Activated CD4-positive, alpha-beta memory T cell treated with anti-CD3 and anti-CD28 coated beads for 36 hours (primary cell): ENCODE data around the gene CCDC195. TPM values are rescaled to one million over a fixed set of nuclear protein-coding genes. Genes with fewer than 3 reads are reported as not detected.
"Not testable (repeated sequence)": the region's sequence is repeated elsewhere in the genome, so short reads cannot be mapped to it uniquely, and the experiment has no call there.

Experiments
- CTCF ChIA-PET: fragments of 350-600 bp; sonication (Branson Sonifier 250); formaldehyde crosslinking; loops from one replicate; lab custom pipeline; 2021; ENCODE audit warnings: antibody characterized with exemption, inconsistent platforms; lab: Charles Lee
- POLR2A ChIA-PET: fragments of 350-600 bp; sonication (Branson Sonifier 250); formaldehyde crosslinking; loops from one replicate; lab custom pipeline; 2021; ENCODE audit warnings: antibody characterized with exemption; lab: Charles Lee
- DNase-seq: peaks from one replicate; pipeline ENCODE4 v3.0.0-alpha.2; 2020
- H3K27ac Mint-ChIP-seq: one replicate; pipeline ENCODE4 v1.8.0; 2021; ENCODE audit warnings: mixed read lengths
- H3K27me3 Mint-ChIP-seq: one replicate; pipeline ENCODE4 v1.8.0; 2021; ENCODE audit warnings: mixed read lengths
- H3K36me3 Mint-ChIP-seq: one replicate; pipeline ENCODE4 v1.8.0; 2021; ENCODE audit warnings: mixed read lengths
- H3K4me1 Mint-ChIP-seq: one replicate; pipeline ENCODE4 v1.8.0; 2021; ENCODE audit warnings: low read depth, mixed read lengths
- H3K4me3 Mint-ChIP-seq: one replicate; pipeline ENCODE4 v1.8.0; 2021; ENCODE audit warnings: mild to moderate bottlenecking, mixed read lengths
- H3K9me3 Mint-ChIP-seq: one replicate; pipeline ENCODE4 v1.8.0; 2021; ENCODE audit warnings: mixed read lengths
- intact Hi-C: fragments of 100-400 bp; cut with micrococcal nuclease; formaldehyde crosslinking; loops from one replicate; pipeline ENCODE4 v1.15.1; 2023
- total RNA-seq, 2 experiments: library from RNA; stranded (reverse); gene quantifications; one replicate each; pipeline ENCODE4 v1.2.3, GENCODE V29; 2021

Gene CCDC195
- total RNA-seq, 2 experiments from 2014 or later = not detected

DNA sequence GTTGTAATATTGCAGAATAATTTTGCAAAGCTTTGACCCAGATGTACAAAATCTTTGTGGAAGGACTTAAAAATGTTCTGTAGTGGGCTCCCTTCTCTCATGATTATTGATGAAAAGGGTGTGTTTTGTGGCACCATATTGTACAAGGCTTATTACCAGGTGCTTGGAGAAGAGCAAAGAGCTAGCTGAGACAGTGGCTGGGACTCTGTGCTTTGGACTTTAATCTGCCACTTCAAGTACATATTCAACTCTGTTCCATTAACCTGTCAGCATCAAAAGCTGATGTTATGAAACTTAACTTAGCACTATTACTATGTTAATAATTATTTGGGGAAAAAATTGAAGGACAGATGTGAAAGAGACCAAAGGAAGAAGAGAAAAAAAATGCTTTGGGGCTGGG lies 31.0 kb downstream of the CCDC195 start:
- H3K36me3 Mint-ChIP-seq = no peaks in the 10 kb centered on the region
- no peak for DNase-seq
- no peaks in the 10 kb centered on the region for H3K27me3 Mint-ChIP-seq
- CTCF ChIA-PET = interaction anchor here (0.9 kb wide), 1 partner anchor 316 kb away, joined by 3 read pairs; no protein-coding TSS in a partner anchor
- no peak overlapping the region for H3K27ac Mint-ChIP-seq
- POLR2A ChIA-PET = no interaction called here
- no peaks in the 10 kb centered on the region for H3K4me1 Mint-ChIP-seq
- no peaks in the 10 kb centered on the region for H3K9me3 Mint-ChIP-seq
- no peak overlapping the region for H3K4me3 Mint-ChIP-seq
- intact Hi-C loops = no loop called here

GRCh38 chr2:224682134-224682533 lies 34.0 kb downstream of the CCDC195 start:
- DNase-seq = no peak
- H3K4me1 Mint-ChIP-seq = no peaks in the 10 kb centered on the region
- H3K36me3 Mint-ChIP-seq = no peaks in the 10 kb centered on the region
- intact Hi-C loops = no loop called here
- no peaks in the 10 kb centered on the region for H3K9me3 Mint-ChIP-seq
- no peak overlapping the region for H3K4me3 Mint-ChIP-seq
- H3K27ac Mint-ChIP-seq = no peak overlapping the region
- no peaks in the 10 kb centered on the region for H3K27me3 Mint-ChIP-seq
- ChIA-PET POLR2A (no interaction called here), CTCF (no interaction called here)

GRCh38 chr2:224671731-224672130 lies 44.4 kb downstream of the CCDC195 start:
- H3K4me1 Mint-ChIP-seq = no peaks in the 10 kb centered on the region
- H3K27ac Mint-ChIP-seq = no peak overlapping the region
- H3K9me3 Mint-ChIP-seq = no peaks in the 10 kb centered on the region
- POLR2A ChIA-PET = no interaction called here
- H3K4me3 Mint-ChIP-seq = no peak overlapping the region
- H3K27me3 Mint-ChIP-seq = no peaks in the 10 kb centered on the region
- no peaks in the 10 kb centered on the region for H3K36me3 Mint-ChIP-seq
- intact Hi-C loops = no loop called here
- no peak for DNase-seq
- CTCF ChIA-PET = no interaction called here

GRCh38 chr2:224670203-224670602 lies 46.0 kb downstream of the CCDC195 start:
- Mint-ChIP-seq H3K9me3 (no peaks in the 10 kb centered on the region), H3K27ac (no peak overlapping the region), H3K36me3 (no peaks in the 10 kb centered on the region), H3K4me1 (no peaks in the 10 kb centered on the region), H3K27me3 (no peaks in the 10 kb centered on the region), H3K4me3 (no peak overlapping the region)
- CTCF ChIA-PET = interaction anchor here (1.1 kb wide), 1 partner anchor 657 kb away, joined by 3 read pairs; no protein-coding TSS in a partner anchor
- DNase-seq = no peak
- intact Hi-C loops = no loop called here
- POLR2A ChIA-PET = no interaction called here

GRCh38 chr2:224669449-224669848 lies 46.7 kb downstream of the CCDC195 start:
- no peaks in the 10 kb centered on the region for H3K9me3 Mint-ChIP-seq
- no peaks in the 10 kb centered on the region for H3K27me3 Mint-ChIP-seq
- DNase-seq = no peak
- H3K4me3 Mint-ChIP-seq = no peak overlapping the region
- H3K36me3 Mint-ChIP-seq = no peaks in the 10 kb centered on the region
- no peaks in the 10 kb centered on the region for H3K4me1 Mint-ChIP-seq
- CTCF ChIA-PET = no interaction called here
- POLR2A ChIA-PET = no interaction called here
- H3K27ac Mint-ChIP-seq = no peak overlapping the region
- intact Hi-C loops = no loop called here

- intact Hi-C loops = no loop called here
- no peak overlapping the region for H3K4me3 Mint-ChIP-seq
- H3K9me3 Mint-ChIP-seq = peaks cover 3% of the 10 kb centered on the region
- H3K27ac Mint-ChIP-seq = no peak overlapping the region
- no peak for DNase-seq
- POLR2A ChIA-PET = no interaction called here
- H3K36me3 Mint-ChIP-seq = peaks cover 2% of the 10 kb centered on the region
- CTCF ChIA-PET = no interaction called here
- peaks cover 2% of the 10 kb centered on the region for H3K27me3 Mint-ChIP-seq
- no peaks in the 10 kb centered on the region for H3K4me1 Mint-ChIP-seq
These were observed 47.8 kb downstream of the CCDC195 start for GRCh38 chr2:224668123-224668909.

DNA sequence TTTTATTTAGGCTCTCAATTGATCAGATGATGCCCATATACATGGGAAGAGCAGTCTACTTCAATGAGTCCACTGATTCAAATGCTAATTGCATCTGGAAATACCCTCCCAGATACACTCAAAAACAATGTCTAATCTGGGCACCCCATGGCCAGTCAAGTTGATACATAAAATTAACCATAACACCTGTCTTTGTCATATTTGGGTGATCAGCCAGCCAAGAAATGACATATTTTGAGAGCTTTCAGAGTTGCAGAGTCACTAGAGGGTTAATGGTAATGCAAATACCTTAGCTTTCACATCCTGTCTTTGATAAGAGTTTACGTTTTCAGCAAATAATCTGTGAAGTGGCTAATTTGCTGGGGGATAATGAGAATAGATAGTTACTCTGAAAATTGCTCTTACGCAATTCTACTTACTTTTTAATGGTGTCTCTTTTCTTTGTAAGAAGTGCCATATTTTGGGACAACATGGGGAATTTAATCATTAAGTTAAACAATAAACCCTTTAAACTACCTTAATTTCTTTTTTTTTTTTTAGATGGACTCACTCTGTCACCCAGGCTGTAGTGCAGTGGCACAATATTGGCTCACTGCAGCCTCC lies 49.1 kb downstream of the CCDC195 start:
- Mint-ChIP-seq H3K27me3 (peaks cover 2% of the 10 kb centered on the region), H3K27ac (no peak overlapping the region), H3K36me3 (peaks cover 5% of the 10 kb centered on the region), H3K4me3 (no peak overlapping the region), H3K9me3 (peaks cover 12% of the 10 kb centered on the region), H3K4me1 (no peaks in the 10 kb centered on the region)
- no peak for DNase-seq
- ChIA-PET CTCF (no interaction called here), POLR2A (no interaction called here)
- intact Hi-C loops = no loop called here

GRCh38 chr2:224663322-224663721 lies 52.8 kb downstream of the CCDC195 start:
- DNase-seq, POLR2A ChIA-PET, H3K36me3 Mint-ChIP-seq, H3K27me3 Mint-ChIP-seq, H3K27ac Mint-ChIP-seq, intact Hi-C loops, H3K4me1 Mint-ChIP-seq, H3K4me3 Mint-ChIP-seq, CTCF ChIA-PET: not testable (repeated sequence)
- H3K9me3 Mint-ChIP-seq = peaks cover 12% of the 10 kb centered on the region

- H3K4me3 Mint-ChIP-seq, H3K27me3 Mint-ChIP-seq, DNase-seq, H3K27ac Mint-ChIP-seq, H3K36me3 Mint-ChIP-seq, intact Hi-C loops, POLR2A ChIA-PET, H3K4me1 Mint-ChIP-seq: not testable (repeated sequence)
- CTCF ChIA-PET = interaction anchor here (1.0 kb wide), 1 partner anchor 11 kb away, joined by 4 read pairs; no protein-coding TSS in a partner anchor
- peaks cover 12% of the 10 kb centered on the region for H3K9me3 Mint-ChIP-seq
These were observed 54.5 kb downstream of the CCDC195 start for GRCh38 chr2:224661708-224662107.

DNA sequence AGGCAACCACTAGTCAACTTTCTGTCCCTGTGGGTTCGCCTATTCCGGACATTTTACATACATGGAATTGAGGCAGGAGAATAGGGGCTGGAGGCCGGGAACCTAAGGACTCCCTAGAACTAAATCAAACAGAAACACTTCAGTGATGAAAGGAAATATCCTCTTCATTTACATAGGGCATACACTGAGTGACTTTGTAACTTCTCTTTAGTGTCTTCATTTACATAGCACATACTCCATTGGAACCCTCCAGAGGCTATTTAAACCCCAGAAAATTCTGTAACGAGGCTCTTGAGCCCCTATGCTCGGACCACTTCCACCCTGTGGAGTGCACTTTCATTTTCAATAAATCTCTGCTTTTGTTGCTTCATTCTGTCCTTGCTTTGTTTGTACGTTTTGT lies 56.5 kb downstream of the CCDC195 start:
- ChIA-PET CTCF (no interaction called here), POLR2A (no interaction called here)
- intact Hi-C loops = no loop called here
- no peaks in the 10 kb centered on the region for H3K4me1 Mint-ChIP-seq
- H3K27me3 Mint-ChIP-seq = peaks cover 8% of the 10 kb centered on the region
- H3K36me3 Mint-ChIP-seq = peaks cover 5% of the 10 kb centered on the region
- DNase-seq = no peak
- H3K4me3 Mint-ChIP-seq = no peak overlapping the region
- H3K9me3 Mint-ChIP-seq = peaks cover 12% of the 10 kb centered on the region
- H3K27ac Mint-ChIP-seq = no peak overlapping the region

DNA sequence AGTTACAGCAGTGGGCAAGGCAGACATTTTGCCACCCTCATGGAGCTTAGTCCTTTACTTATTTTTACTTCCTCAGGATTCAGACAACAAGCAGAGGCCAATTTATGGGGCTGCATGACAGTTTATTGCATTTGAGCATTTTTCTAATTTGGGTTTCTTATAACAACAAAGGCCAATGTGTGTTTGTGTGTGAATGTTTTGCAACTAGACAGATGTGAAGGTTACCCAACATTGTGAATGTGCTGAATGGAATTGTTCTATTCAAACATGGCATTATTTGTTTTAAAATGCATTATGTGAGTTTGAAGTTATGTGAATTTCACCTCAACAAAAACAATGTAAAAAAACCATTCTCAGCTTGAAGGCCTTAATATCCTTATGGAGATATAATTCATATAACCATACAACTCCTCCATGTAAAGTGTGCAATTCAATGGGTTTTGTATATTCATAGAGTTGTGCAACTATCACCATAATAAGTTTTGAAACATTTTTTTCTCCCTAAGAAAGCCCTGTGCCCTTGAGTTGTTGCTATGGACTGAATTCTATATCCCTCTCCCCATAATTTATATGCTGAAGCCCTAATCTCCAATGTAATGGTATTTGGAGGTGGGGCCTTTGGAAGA lies 57.3 kb downstream of the CCDC195 start:
- Mint-ChIP-seq H3K9me3 (peaks cover 12% of the 10 kb centered on the region), H3K4me1 (no peaks in the 10 kb centered on the region), H3K4me3 (no peak overlapping the region), H3K27ac (no peak overlapping the region), H3K36me3 (peaks cover 5% of the 10 kb centered on the region), H3K27me3 (peaks cover 6% of the 10 kb centered on the region)
- DNase-seq = no peak
- POLR2A ChIA-PET = no interaction called here
- intact Hi-C loops = no loop called here
- CTCF ChIA-PET = no interaction called here

GRCh38 chr2:224657349-224657748 lies 58.8 kb downstream of the CCDC195 start:
- Mint-ChIP-seq H3K9me3 (no peaks in the 10 kb centered on the region), H3K36me3 (no peaks in the 10 kb centered on the region), H3K4me1 (no peaks in the 10 kb centered on the region), H3K27me3 (peaks cover 6% of the 10 kb centered on the region), H3K27ac (no peak overlapping the region), H3K4me3 (no peak overlapping the region)
- ChIA-PET POLR2A (no interaction called here), CTCF (interaction anchor here (1.7 kb wide), 1 partner anchor 287 kb away, joined by 4 read pairs; no protein-coding TSS in a partner anchor)
- intact Hi-C loops = no loop called here
- DNase-seq = no peak
